Naive thymus-derived CD4-positive, alpha-beta T cell (primary cell): Measurements from ENCODE around the gene MCOLN2. TPM values are rescaled to one million over a fixed set of nuclear protein-coding genes. Genes with fewer than 3 reads are reported as not detected.

Source experiments
- ATAC-seq: fragments of 150-1000 bp; cut with Tn5 transposase; 2 replicates; pipeline ENCODE4 v1.10.0; 2021; ENCODE audit warnings: mild to moderate bottlenecking, moderate library complexity
- CTCF ChIA-PET: fragments of 350-600 bp; sonication (Branson Sonifier 250); formaldehyde crosslinking; loops from one replicate; lab custom pipeline; 2021; ENCODE audit warnings: antibody characterized with exemption; lab: Charles Lee
- POLR2A ChIA-PET: fragments of 350-600 bp; sonication (Branson Sonifier 250); formaldehyde crosslinking; loops from one replicate; lab custom pipeline; 2021; ENCODE audit warnings: antibody characterized with exemption, inconsistent platforms; lab: Charles Lee
- DNase-seq, 9 donors: peaks; one replicate each; pipeline versions ENCODE4 v3.0.0 to v3.0.0-alpha.2; 2020 to 2022; ENCODE audit warnings: mixed read lengths in 1 of 9
- H3K27ac ChIP-seq: one replicate; pipeline ENCODE4 v1.7.0; 2013; ENCODE audit warnings: mild to moderate bottlenecking, low read depth, low read length, moderate library complexity
- H3K27me3 ChIP-seq, 2 donors: one replicate each; pipeline ENCODE4 v1.7.0; 2013; ENCODE audit warnings: low read length in 2 of 2, mild to moderate bottlenecking in 2 of 2, moderate library complexity in 2 of 2; ENCODE audit not compliant: control insufficient read depth in 2 of 2, insufficient read depth in 2 of 2
- H3K36me3 ChIP-seq, 3 experiments: 1 replicate in 2 of 3; 2 replicates in 1 of 3; pipeline ENCODE4 v1.7.0; 2013; ENCODE audit warnings: low read length in 3 of 3, mild to moderate bottlenecking in 3 of 3, moderate library complexity in 1 of 3; ENCODE audit not compliant: insufficient read depth in 3 of 3, control insufficient read depth in 2 of 3
- H3K4me1 ChIP-seq, 2 donors: one replicate each; pipeline ENCODE4 v1.7.0; 2013; ENCODE audit warnings: low read length in 2 of 2, mild to moderate bottlenecking in 2 of 2, moderate library complexity in 1 of 2; ENCODE audit not compliant: control insufficient read depth in 2 of 2, insufficient read depth in 2 of 2
- H3K4me3 ChIP-seq: 2 replicates; pipeline ENCODE4 v1.7.0; 2013; ENCODE audit warnings: mild to moderate bottlenecking, low read length
- H3K9me3 ChIP-seq, 3 experiments: 1 replicate in 2 of 3; 2 replicates in 1 of 3; pipeline ENCODE4 v1.7.0; 2013; ENCODE audit warnings: low read length in 3 of 3; ENCODE audit not compliant: control insufficient read depth in 2 of 3
- H3K27ac Mint-ChIP-seq, 9 donors: one replicate each; pipeline ENCODE4 v1.8.0; 2020 to 2022; ENCODE audit warnings: mixed read lengths in 9 of 9, mild to moderate bottlenecking in 8 of 9, moderate library complexity in 5 of 9, inconsistent platforms in 2 of 9
- H3K27me3 Mint-ChIP-seq, 5 donors: one replicate each; pipeline ENCODE4 v1.8.0; 2021 to 2022; ENCODE audit warnings: mixed read lengths in 5 of 5, mild to moderate bottlenecking in 1 of 5
- H3K36me3 Mint-ChIP-seq, 5 donors: one replicate each; pipeline ENCODE4 v1.8.0; 2020 to 2022; ENCODE audit warnings: mixed read lengths in 5 of 5, mild to moderate bottlenecking in 3 of 5, inconsistent platforms in 1 of 5
- H3K4me1 Mint-ChIP-seq, 7 donors: one replicate each; pipeline ENCODE4 v1.8.0; 2020 to 2022; ENCODE audit warnings: mixed read lengths in 7 of 7, mild to moderate bottlenecking in 3 of 7, inconsistent platforms in 1 of 7
- H3K4me3 Mint-ChIP-seq, 10 donors: one replicate each; pipeline ENCODE4 v1.8.0; 2020 to 2022; ENCODE audit warnings: mild to moderate bottlenecking in 10 of 10, mixed read lengths in 10 of 10, moderate library complexity in 6 of 10, inconsistent platforms in 2 of 10
- H3K9me3 Mint-ChIP-seq, 11 donors: one replicate each; pipeline ENCODE4 v1.8.0; 2020 to 2022; ENCODE audit warnings: mixed read lengths in 11 of 11, mild to moderate bottlenecking in 4 of 11, inconsistent platforms in 1 of 11, moderate library complexity in 1 of 11
- intact Hi-C, 2 donors: fragments of 100-400 bp; cut with micrococcal nuclease; formaldehyde crosslinking; loops; one replicate each; pipeline ENCODE4 v1.15.1; 2023
- polyA plus RNA-seq, 2 donors: library from polyadenylated mRNA; unstranded; fragments of 300-500 nt; fragmentation: Illumina TruSeq; gene quantifications; one replicate each; pipeline ENCODE4 v1.2.3, GENCODE V29; 2021
- total RNA-seq, 6 experiments: library from RNA in 5 of 6; stranded (reverse) in 5 of 6; gene quantifications; 1 replicate in 5 of 6; 2 replicates in 1 of 6; pipeline ENCODE4 v1.2.3 and lab custom pipeline; 2021 to 2026

Gene MCOLN2
- total and polyA plus RNA-seq, 7 experiments from 2014 or later, result 0.41 to 35.7 (median 3.0) TPM; not detected in 1

GRCh38 chr1:84877592-84877991 is 119.3 kb downstream of the MCOLN2 start:
- H3K4me1 Mint-ChIP-seq, result peaks cover 0 to 5% (median 0%) of the 10 kb centered on the region in 7 donors
- DNase-seq (no peak), ATAC-seq (no peak)
- peaks cover 0 to 8% (median 2%) of the 10 kb centered on the region in 11 donors for H3K9me3 Mint-ChIP-seq
- peaks cover 0 to 7% (median 0%) of the 10 kb centered on the region in 5 donors for H3K36me3 Mint-ChIP-seq
- no peak overlapping the region for H3K4me3 Mint-ChIP-seq
- H3K4me3 ChIP-seq, result no peak overlapping the region
- H3K36me3 ChIP-seq, result no peaks in the 10 kb centered on the region
- H3K27me3 ChIP-seq, result no peaks in the 10 kb centered on the region
- intact Hi-C loops, result no loop called here
- peaks cover 0 to 10% of the 10 kb centered on the region in 2 donors for H3K4me1 ChIP-seq
- H3K27ac Mint-ChIP-seq, result no peak overlapping the region
- ChIA-PET CTCF (no interaction called here), POLR2A (no interaction called here)
- H3K27ac ChIP-seq, result no peak overlapping the region
- no peaks in the 10 kb centered on the region for H3K9me3 ChIP-seq
- H3K27me3 Mint-ChIP-seq, result peaks cover 0 to 42% (median 0%) of the 10 kb centered on the region in 5 donors

- ATAC-seq (peak; percentile 55), DNase-seq (no peak)
- Mint-ChIP-seq H3K36me3 (peaks cover 0 to 1% (median 0%) of the 10 kb centered on the region in 5 donors), H3K4me1 (peaks cover 0 to 5% (median 0%) of the 10 kb centered on the region in 7 donors), H3K4me3 (no peak overlapping the region), H3K27me3 (peaks cover 0 to 47% (median 0%) of the 10 kb centered on the region in 5 donors), H3K27ac (no peak overlapping the region), H3K9me3 (peaks cover 0 to under 1% (median 0%) of the 10 kb centered on the region in 11 donors)
- ChIA-PET POLR2A (no interaction called here), CTCF (interaction anchor here (1.1 kb wide), 1 partner anchor 17 kb away, joined by 3 read pairs; no protein-coding TSS in a partner anchor)
- Histone ChIP-seq H3K9me3 (no peaks in the 10 kb centered on the region), H3K36me3 (no peaks in the 10 kb centered on the region), H3K27me3 (no peaks in the 10 kb centered on the region), H3K4me1 (peaks cover 0 to 10% of the 10 kb centered on the region in 2 donors), H3K4me3 (no peak overlapping the region), H3K27ac (no peak overlapping the region)
- intact Hi-C loops, result no loop called here
Measured at GRCh38 chr1:84876353-84876752, 120.6 kb downstream of the MCOLN2 start.

Other genes with a start within 250 kb of the MCOLN2 start
- 1 to 10 TPM in 1 of 5 experiments, under 1 TPM in 4; 0.29 to 1.1 (median 0.97) TPM for gene LPAR3, start 103.9 kb downstream of the MCOLN2 start, total RNA-seq
- gene LPAR3, start 103.9 kb downstream of the MCOLN2 start, polyA plus RNA-seq, result under 1 TPM; 0.54 to 0.60 TPM
- gene MCOLN3, start 51.4 kb upstream of the MCOLN2 start, total RNA-seq, result 10 to 100 TPM in 1 of 5 experiments, under 1 TPM in 4; 0.77 to 11.1 (median 0.95) TPM
- 1 to 10 TPM in 1 of 2 donors, under 1 TPM in 1; 0.43 to 1.5 TPM for gene MCOLN3, start 51.4 kb upstream of the MCOLN2 start, polyA plus RNA-seq
- gene SYDE2, start 203.9 kb upstream of the MCOLN2 start, total RNA-seq, result 1 to 10 TPM; 1.2 to 9.1 (median 8.4) TPM
- 1 to 10 TPM; 3.5 to 5.7 TPM for gene SYDE2, start 203.9 kb upstream of the MCOLN2 start, polyA plus RNA-seq